Endothelial cell of umbilical vein (primary cell): ENCODE measurements around the gene NR2F2. TPM values are rescaled to one million over a fixed set of nuclear protein-coding genes. Genes with fewer than 3 reads are reported as not detected.

Source experiments
- BruUV-seq: library from RNA; stranded (reverse); fragments of 400-500 nt; replicated peaks from 2 replicates; lab custom pipeline; 2021; lab: Mats Ljungman, UMichigan
- CTCF ChIA-PET: fragments of 300-600, 350-600 bp; sonication (Branson Sonifier 250); formaldehyde crosslinking; loops from one replicate; lab custom pipeline; 2021; ENCODE audit warnings: antibody characterized with exemption, inconsistent platforms; lab: Charles Lee
- POLR2A ChIA-PET: fragments of 300-600, 350-600 bp; sonication (Branson Sonifier 250); formaldehyde crosslinking; loops from one replicate; lab custom pipeline; 2021; ENCODE audit warnings: antibody characterized with exemption, inconsistent platforms; lab: Charles Lee
- DNase-seq: peaks from one replicate; pipeline ENCODE4 v3.0.0-alpha.2; 2011; ENCODE audit warnings: low read depth, low spot score
- FAIRE-seq: peaks from 2 replicates; lab custom pipeline; 2011; peaks lifted over from hg19 to GRCh38; lab: Jason Lieb, UNC
- H2AFZ ChIP-seq: 2 replicates; pipeline ENCODE4 v1.6.0; 2012; ENCODE audit warnings: low read depth, low read length, control low read depth, inconsistent platforms
- H3K27ac ChIP-seq: 2 replicates; pipeline ENCODE4 v1.5.1; 2011; ENCODE audit warnings: low read depth, mild to moderate bottlenecking, control low read depth, low read length, moderate library complexity; ENCODE audit not compliant: insufficient read depth
- H3K27me3 ChIP-seq, 2 experiments: 2 replicates each; pipeline versions ENCODE4 v1.6.0 to v1.6.1; 2011; ENCODE audit warnings: low read length in 2 of 2, mixed read lengths in 1 of 2; ENCODE audit not compliant: control insufficient read depth in 2 of 2, insufficient read depth in 2 of 2
- H3K36me3 ChIP-seq, 2 experiments: 2 replicates in 1 of 2; 3 replicates in 1 of 2; pipeline ENCODE4 v1.5.1; 2011; ENCODE audit warnings: low read length in 2 of 2, mild to moderate bottlenecking in 1 of 2, moderate library complexity in 1 of 2; ENCODE audit not compliant: control insufficient read depth in 2 of 2, insufficient read depth in 2 of 2; ENCODE audit errors: extremely low read depth in 1 of 2
- H3K4me1 ChIP-seq: 3 replicates; pipeline ENCODE4 v1.5.1; 2011; ENCODE audit warnings: mild to moderate bottlenecking, low read length; ENCODE audit not compliant: control insufficient read depth, insufficient read depth; ENCODE audit errors: extremely low read depth
- H3K4me2 ChIP-seq: 2 replicates; pipeline ENCODE4 v1.6.1; 2011; ENCODE audit warnings: low read length, control low read depth, mixed read lengths; ENCODE audit not compliant: insufficient read depth
- H3K4me3 ChIP-seq, 3 experiments: fragments of 200-600 bp in 1 of 3; sonication (generic), shearing (Covaris generic) in 1 of 3; replicated peaks in 1 of 3; 2 replicates each; pipeline ENCODE4 v1.5.1; 2011 to 2016; ENCODE audit warnings: control low read depth in 3 of 3, low read length in 3 of 3, mild to moderate bottlenecking in 2 of 3, inconsistent platforms in 1 of 3, low read depth in 1 of 3, moderate library complexity in 1 of 3; ENCODE audit not compliant: insufficient read depth in 1 of 3
- H3K79me2 ChIP-seq: 2 replicates; pipeline ENCODE4 v1.6.0; 2012; ENCODE audit warnings: low read length, inconsistent platforms; ENCODE audit not compliant: control insufficient read depth, insufficient read depth
- H3K9ac ChIP-seq: replicated peaks from 2 replicates; pipeline ENCODE3; 2011; ENCODE audit warnings: low read length, control low read depth; ENCODE audit not compliant: insufficient read depth; ENCODE audit errors: extremely low read depth
- H3K9me1 ChIP-seq: replicated peaks from 3 replicates; pipeline ENCODE4 v1.6.0; 2011; ENCODE audit warnings: mild to moderate bottlenecking, low read length; ENCODE audit not compliant: control insufficient read depth, insufficient read depth; ENCODE audit errors: extremely low read depth
- H3K9me3 ChIP-seq: replicated peaks from 2 replicates; pipeline ENCODE4 v1.5.1; 2012; ENCODE audit warnings: low read length, inconsistent platforms; ENCODE audit not compliant: control insufficient read depth, insufficient read depth
- H4K20me1 ChIP-seq: replicated peaks from 2 replicates; pipeline ENCODE3; 2011; ENCODE audit warnings: mild to moderate bottlenecking, low read length; ENCODE audit not compliant: control insufficient read depth, insufficient read depth; ENCODE audit errors: extremely low read depth
- EZH2 ChIP-seq: IDR thresholded peaks from 2 replicates; pipeline ENCODE4 v1.6.1; 2012; ENCODE audit warnings: borderline replicate concordance, low read depth, mild to moderate bottlenecking, moderate library complexity, low read length, inconsistent platforms; ENCODE audit not compliant: severe bottlenecking
- FOS ChIP-seq: IDR thresholded peaks from 2 replicates; pipeline ENCODE4 v1.6.1; 2011; ENCODE audit warnings: mild to moderate bottlenecking, low read length, moderate library complexity, borderline replicate concordance; ENCODE audit not compliant: insufficient read depth
- GATA2 ChIP-seq: IDR thresholded peaks from 2 replicates; pipeline ENCODE4 v1.7.0; 2011; ENCODE audit warnings: low read depth, mild to moderate bottlenecking, moderate library complexity, mixed read lengths, low read length; ENCODE audit not compliant: insufficient read length, insufficient read depth
- JUN ChIP-seq: IDR thresholded peaks from 2 replicates; pipeline ENCODE4 v1.6.1; 2011; ENCODE audit warnings: borderline replicate concordance, low read depth; ENCODE audit not compliant: insufficient read length, insufficient read depth
- MYC ChIP-seq: IDR thresholded peaks from one replicate; pipeline ENCODE4 v1.6.1; 2011; ENCODE audit warnings: mild to moderate bottlenecking, low read depth, low read length
- POLR2A ChIP-seq: IDR thresholded peaks from 2 replicates; pipeline ENCODE4 v1.6.1; 2012; ENCODE audit warnings: low read depth, mild to moderate bottlenecking, control low read depth, low read length
- POLR2AphosphoS5 ChIP-seq: IDR thresholded peaks from 2 replicates; pipeline ENCODE4 v1.6.1; 2012; ENCODE audit warnings: low read depth, mild to moderate bottlenecking, control low read depth, low read length, moderate library complexity; ENCODE audit not compliant: insufficient read depth
- dilution Hi-C: fragments of 300-500 bp; cut with MboI; formaldehyde crosslinking; loops from one replicate; pipeline ENCODE4 v1.15.0; 2019; ENCODE audit warnings: low sequenced_read_pairs; ENCODE audit not compliant: extremely low pct_ligation_motif_present
- intact Hi-C: fragments of 100-400 bp; cut with micrococcal nuclease; formaldehyde crosslinking; loops from one replicate; pipeline ENCODE4 v1.10.0; 2022
- polyA plus RNA-seq, 4 experiments: library from polyadenylated mRNA; depleted of rRNA in 3 of 4; stranded (reverse) in 3 of 4; unstranded in 1 of 4; fragments of >200 nt; gene quantifications; 2 replicates each; pipeline versions ENCODE4 v1.2.1 to v1.2.3, GENCODE V29; 2011 to 2012; ENCODE audit warnings: missing spikeins in 1 of 4
- total RNA-seq: library from RNA; stranded (reverse); gene quantifications from 2 replicates; pipeline ENCODE4 v1.2.3, GENCODE V29; 2021
- TF ChIP-seq, protein P1 (sequence below): IDR thresholded peaks from 2 replicates; pipeline ENCODE4 v1.6.1; 2011; ENCODE audit not compliant: insufficient read depth, insufficient read length
- TF ChIP-seq, protein P2 (sequence below), 2 donors: IDR thresholded peaks; 1 replicate in 1 of 2; 2 replicates in 1 of 2; pipeline ENCODE4 v1.5.1; 2011; ENCODE audit warnings: low read length in 2 of 2, mild to moderate bottlenecking in 2 of 2, moderate library complexity in 2 of 2, control low read depth in 1 of 2, inconsistent platforms in 1 of 2, low read depth in 1 of 2; ENCODE audit not compliant: insufficient read depth in 1 of 2; ENCODE audit errors: extremely low read depth in 1 of 2

NR2F2 gene
- total and polyA plus RNA-seq, 2 donors (not counting 3 experiments of a cell fraction or from before 2014, with no cell fraction given): 105 to 182 TPM

DNA sequence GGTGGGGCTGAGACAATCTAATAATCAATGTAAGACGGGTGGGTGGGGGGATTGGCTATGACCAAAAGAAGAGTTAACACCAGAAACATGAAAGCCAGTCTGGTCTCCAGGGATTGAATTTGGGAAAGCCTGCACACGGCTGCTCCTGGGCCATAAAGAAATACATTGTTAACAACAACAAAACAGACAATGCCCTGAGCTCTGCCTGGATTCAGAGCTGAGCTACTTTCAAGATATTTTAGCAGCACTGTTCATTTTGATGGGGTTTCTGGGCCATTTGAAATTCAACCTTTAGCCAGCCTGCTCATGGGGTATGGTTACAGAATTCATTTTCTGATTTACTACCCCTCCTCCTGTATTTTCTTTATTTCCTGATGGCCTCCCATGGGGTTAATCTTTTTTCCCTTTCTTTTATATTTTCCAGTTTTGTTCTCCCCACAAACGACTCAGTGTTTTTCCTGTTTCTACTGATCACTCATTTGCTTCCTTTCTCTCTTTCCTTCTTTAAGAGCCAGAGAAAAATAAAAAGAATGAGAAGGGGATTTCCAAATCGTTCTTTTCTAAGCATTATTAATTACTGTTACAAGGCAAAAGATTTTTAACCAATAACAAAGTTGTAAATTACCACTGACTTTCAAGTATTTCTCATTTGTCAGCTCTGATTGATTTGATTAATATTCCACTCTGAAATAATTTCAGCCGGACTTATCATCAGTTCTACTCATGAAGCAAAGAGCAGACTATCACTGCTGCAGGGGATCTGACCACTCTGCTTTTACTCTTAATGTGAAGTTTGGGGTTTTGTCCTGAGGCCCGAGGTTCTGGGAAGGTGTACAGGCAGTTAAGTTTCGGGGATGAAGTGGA is 19.6 kb downstream of the NR2F2 start:
- TF ChIP-seq EZH2 (no peak), POLR2AphosphoS5 (no peak), JUN (no peak), MYC (no peak), FOS (no peak), GATA2 (no peak), POLR2A (no peak)
- TF ChIP-seq, protein P1, sequence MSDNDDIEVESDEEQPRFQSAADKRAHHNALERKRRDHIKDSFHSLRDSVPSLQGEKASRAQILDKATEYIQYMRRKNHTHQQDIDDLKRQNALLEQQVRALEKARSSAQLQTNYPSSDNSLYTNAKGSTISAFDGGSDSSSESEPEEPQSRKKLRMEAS: no peak
- TF ChIP-seq, protein P2, sequence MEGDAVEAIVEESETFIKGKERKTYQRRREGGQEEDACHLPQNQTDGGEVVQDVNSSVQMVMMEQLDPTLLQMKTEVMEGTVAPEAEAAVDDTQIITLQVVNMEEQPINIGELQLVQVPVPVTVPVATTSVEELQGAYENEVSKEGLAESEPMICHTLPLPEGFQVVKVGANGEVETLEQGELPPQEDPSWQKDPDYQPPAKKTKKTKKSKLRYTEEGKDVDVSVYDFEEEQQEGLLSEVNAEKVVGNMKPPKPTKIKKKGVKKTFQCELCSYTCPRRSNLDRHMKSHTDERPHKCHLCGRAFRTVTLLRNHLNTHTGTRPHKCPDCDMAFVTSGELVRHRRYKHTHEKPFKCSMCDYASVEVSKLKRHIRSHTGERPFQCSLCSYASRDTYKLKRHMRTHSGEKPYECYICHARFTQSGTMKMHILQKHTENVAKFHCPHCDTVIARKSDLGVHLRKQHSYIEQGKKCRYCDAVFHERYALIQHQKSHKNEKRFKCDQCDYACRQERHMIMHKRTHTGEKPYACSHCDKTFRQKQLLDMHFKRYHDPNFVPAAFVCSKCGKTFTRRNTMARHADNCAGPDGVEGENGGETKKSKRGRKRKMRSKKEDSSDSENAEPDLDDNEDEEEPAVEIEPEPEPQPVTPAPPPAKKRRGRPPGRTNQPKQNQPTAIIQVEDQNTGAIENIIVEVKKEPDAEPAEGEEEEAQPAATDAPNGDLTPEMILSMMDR (IDR thresholded peaks at IDR 0.05; ENCODE audit: extremely low read depth in 1 of 2, insufficient read depth in 1 of 2, low read depth in 1 of 2, low read length in 2 of 2): no peak
- Histone ChIP-seq H3K36me3 (peaks cover 3 to 5% of the 10 kb centered on the region in 2 experiments), H3K9me3 (no peaks in the 10 kb centered on the region), H3K4me3 (no peak overlapping the region), H3K9me1 (no peaks in the 10 kb centered on the region), H3K9ac (peak overlapping the region; percentile 83), H3K27ac (peak overlapping the region; percentile 87), H3K79me2 (peaks cover 93% of the 10 kb centered on the region), H3K4me2 (peak overlapping the region; percentile 94), H4K20me1 (no peaks in the 10 kb centered on the region), H2AFZ (no peak overlapping the region), H3K27me3 (no peaks in the 10 kb centered on the region), H3K4me1 (peaks cover 88% of the 10 kb centered on the region)
- FAIRE-seq (peak; percentile 46), DNase-seq (peak; percentile 80)
- BruUV-seq: no TSS peak
- intact Hi-C loops (loop anchor here (2.0 to 10.0 kb wide), 7 partner anchors 793 to 1945 kb away; no protein-coding TSS in a partner anchor), dilution Hi-C loops (loop anchor here (25.0 kb wide), 1 partner anchor 1038 kb away; no protein-coding TSS in a partner anchor)
- ChIA-PET POLR2A (interaction anchor here (1.2 to 1.9 kb wide), 3 partner anchors 9 to 1046 kb away, joined by 4 to 10 read pairs (median 5); partner anchors contain the start of gene NR2F2), CTCF (interaction anchor here (1.1 to 2.1 kb wide), 9 partner anchors 10 to 1679 kb away, joined by 3 to 13 read pairs (median 6); no protein-coding TSS in a partner anchor)
